ENCODE results near the gene RTP1. TPM values are rescaled to one million over a fixed set of nuclear protein-coding genes. Genes with fewer than 3 reads are reported as not detected.

The RTP1 gene
- total RNA-seq, 1 experiment from 2014 or later = not detected

GRCh38 chr3:187212705-187213104 is 15.4 kb downstream of the RTP1 start:
- TF ChIP-seq CTCF (IDR thresholded peaks at IDR 0.05; ENCODE audit: unreplicated experiment) = no peak
- DNase-seq = no peak
- Mint-ChIP-seq H3K4me3 (ENCODE audit: low read depth, unreplicated experiment) (no peak overlapping the region), H3K27ac (ENCODE audit: unreplicated experiment) (no peak overlapping the region), H3K36me3 (ENCODE audit: insufficient read depth, unreplicated experiment) (no peaks in the 10 kb centered on the region), H3K9me3 (ENCODE audit: low read depth, unreplicated experiment) (peaks cover 7% of the 10 kb centered on the region), H3K27me3 (ENCODE audit: unreplicated experiment) (no peaks in the 10 kb centered on the region), H3K4me1 (ENCODE audit: low read depth, unreplicated experiment) (peaks cover 37% of the 10 kb centered on the region)
- intact Hi-C loops (cut with micrococcal nuclease; ENCODE audit: unreplicated experiment) = no loop called here
- CTCF ChIA-PET = interaction anchor here (1.1 kb wide), 1 partner anchor 8 kb away, joined by 4 read pairs; no protein-coding TSS in a partner anchor
- no TSS peak for BruUV-seq (replicated peaks)

GRCh38 chr3:187213616-187214015 is 16.3 kb downstream of the RTP1 start:
- CTCF ChIA-PET = no interaction called here
- no peaks in the 10 kb centered on the region for H3K36me3 Mint-ChIP-seq (ENCODE audit: insufficient read depth, unreplicated experiment)
- no TSS peak for BruUV-seq (replicated peaks)
- peaks cover 30% of the 10 kb centered on the region for H3K4me1 Mint-ChIP-seq (ENCODE audit: low read depth, unreplicated experiment)
- no peaks in the 10 kb centered on the region for H3K27me3 Mint-ChIP-seq (ENCODE audit: unreplicated experiment)
- no peak for TF ChIP-seq CTCF (IDR thresholded peaks at IDR 0.05; ENCODE audit: unreplicated experiment)
- no peak overlapping the region for H3K27ac Mint-ChIP-seq (ENCODE audit: unreplicated experiment)
- H3K4me3 Mint-ChIP-seq (ENCODE audit: low read depth, unreplicated experiment) = no peak overlapping the region
- intact Hi-C loops (cut with micrococcal nuclease; ENCODE audit: unreplicated experiment) = no loop called here
- peaks cover 3% of the 10 kb centered on the region for H3K9me3 Mint-ChIP-seq (ENCODE audit: low read depth, unreplicated experiment)
- no peak for DNase-seq

- no peaks in the 10 kb centered on the region for H3K36me3 Mint-ChIP-seq (ENCODE audit: insufficient read depth, unreplicated experiment)
- TF ChIP-seq CTCF (IDR thresholded peaks at IDR 0.05; ENCODE audit: unreplicated experiment) = no peak
- no peak overlapping the region for H3K27ac Mint-ChIP-seq (ENCODE audit: unreplicated experiment)
- H3K4me1 Mint-ChIP-seq (ENCODE audit: low read depth, unreplicated experiment) = peaks cover 18% of the 10 kb centered on the region
- H3K27me3 Mint-ChIP-seq (ENCODE audit: unreplicated experiment) = no peaks in the 10 kb centered on the region
- DNase-seq = no peak
- no peak overlapping the region for H3K4me3 Mint-ChIP-seq (ENCODE audit: low read depth, unreplicated experiment)
- CTCF ChIA-PET = no interaction called here
- no TSS peak for BruUV-seq (replicated peaks)
- H3K9me3 Mint-ChIP-seq (ENCODE audit: low read depth, unreplicated experiment) = no peaks in the 10 kb centered on the region
- intact Hi-C loops (cut with micrococcal nuclease; ENCODE audit: unreplicated experiment) = no loop called here
Observed at GRCh38 chr3:187215460-187215859, 18.2 kb downstream of the RTP1 start.

- intact Hi-C loops (cut with micrococcal nuclease; ENCODE audit: unreplicated experiment) = loop anchor here (1.0 to 5.0 kb wide), 2 partner anchors 34 to 110 kb away; no protein-coding TSS in a partner anchor
- Mint-ChIP-seq H3K36me3 (ENCODE audit: insufficient read depth, unreplicated experiment) (no peaks in the 10 kb centered on the region), H3K9me3 (ENCODE audit: low read depth, unreplicated experiment) (no peaks in the 10 kb centered on the region), H3K27ac (ENCODE audit: unreplicated experiment) (no peak overlapping the region), H3K4me1 (ENCODE audit: low read depth, unreplicated experiment) (peaks cover 23% of the 10 kb centered on the region), H3K4me3 (ENCODE audit: low read depth, unreplicated experiment) (no peak overlapping the region), H3K27me3 (ENCODE audit: unreplicated experiment) (no peaks in the 10 kb centered on the region)
- DNase-seq = no peak
- BruUV-seq (replicated peaks) = no TSS peak
- CTCF ChIA-PET = interaction anchor here (0.6 to 2.8 kb wide), 7 partner anchors 12 to 1138 kb away, joined by 3 to 34 read pairs (median 4); no protein-coding TSS in a partner anchor
- no peak for TF ChIP-seq CTCF (IDR thresholded peaks at IDR 0.05; ENCODE audit: unreplicated experiment)
Observed at GRCh38 chr3:187222801-187223200, 25.5 kb downstream of the RTP1 start.
